Caco-2 (cell line): ENCODE results near the gene CFAP46. TPM values are rescaled to one million over a fixed set of nuclear protein-coding genes. Genes with fewer than 3 reads are reported as not detected.

Experiments
- BruUV-seq: library from RNA; stranded (reverse); fragments of 400-500 nt; replicated peaks from 2 replicates; lab custom pipeline; 2021; lab: Mats Ljungman, UMichigan
- CTCF ChIA-PET: fragments of 300-600 bp; sonication (Branson Sonifier 250); formaldehyde crosslinking; loops from one replicate; lab custom pipeline; 2022; ENCODE audit warnings: antibody characterized with exemption; lab: Charles Lee
- POLR2A ChIA-PET: fragments of 300-600 bp; sonication (Branson Sonifier 250); formaldehyde crosslinking; loops from one replicate; lab custom pipeline; 2022; ENCODE audit warnings: antibody characterized with exemption; lab: Charles Lee
- DNase-seq, 2 experiments: peaks; one replicate each; pipeline versions ENCODE4 v3.0.0 to v3.0.0-alpha.2; 2020 to 2022
- H3K27me3 ChIP-seq: replicated peaks from 2 replicates; pipeline ENCODE4 v1.6.0; 2011; ENCODE audit warnings: low read length; ENCODE audit not compliant: control insufficient read depth, insufficient read depth
- H3K36me3 ChIP-seq: 2 replicates; pipeline ENCODE4 v1.5.1; 2011; ENCODE audit warnings: low read length; ENCODE audit not compliant: control insufficient read depth, insufficient read depth
- H3K4me1 ChIP-seq: fragments of 250-450 bp; sonication (Bioruptor Pico); 2 replicates; pipeline ENCODE4 v1.5.1; 2020; ENCODE audit warnings: mild to moderate bottlenecking
- H3K4me3 ChIP-seq: 2 replicates; pipeline ENCODE4 v1.5.1; 2011; ENCODE audit warnings: low read depth, mild to moderate bottlenecking, control low read depth, low read length
- H3K9me3 ChIP-seq: fragments of 250-450 bp; sonication (Bioruptor Pico); 2 replicates; pipeline ENCODE4 v1.5.1; 2020; ENCODE audit warnings: mild to moderate bottlenecking, moderate library complexity
- H3K27ac Mint-ChIP-seq: one replicate; pipeline ENCODE4 v1.8.0; 2022; ENCODE audit warnings: mixed read lengths; ENCODE audit not compliant: unreplicated experiment
- H3K27me3 Mint-ChIP-seq: one replicate; pipeline ENCODE4 v1.8.0; 2022; ENCODE audit warnings: mixed read lengths; ENCODE audit not compliant: insufficient read depth, unreplicated experiment
- H3K36me3 Mint-ChIP-seq: one replicate; pipeline ENCODE4 v1.8.0; 2022; ENCODE audit warnings: mild to moderate bottlenecking, mixed read lengths; ENCODE audit not compliant: insufficient read depth, unreplicated experiment
- H3K4me1 Mint-ChIP-seq: one replicate; pipeline ENCODE4 v1.8.0; 2022; ENCODE audit warnings: low read depth, mixed read lengths; ENCODE audit not compliant: unreplicated experiment
- H3K4me3 Mint-ChIP-seq: one replicate; pipeline ENCODE4 v1.8.0; 2022; ENCODE audit warnings: mild to moderate bottlenecking, moderate library complexity, mixed read lengths; ENCODE audit not compliant: unreplicated experiment
- H3K9me3 Mint-ChIP-seq: one replicate; pipeline ENCODE4 v1.8.0; 2022; ENCODE audit warnings: mixed read lengths; ENCODE audit not compliant: unreplicated experiment
- intact Hi-C: fragments of 100-400 bp; cut with micrococcal nuclease; formaldehyde crosslinking; loops from one replicate; pipeline ENCODE4 v1.10.0; 2022; ENCODE audit not compliant: unreplicated experiment
- total RNA-seq: library from RNA; stranded (reverse); gene quantifications from 2 replicates; pipeline ENCODE4 v1.2.3, GENCODE V29; 2022
- TF ChIP-seq, protein P1 (sequence below), 2 experiments: fragments of 200-600 bp in 1 of 2; IDR thresholded peaks; 1 replicate in 1 of 2; 2 replicates in 1 of 2; pipeline versions ENCODE4 v1.5.1 to v1.8.0; 2011 to 2022; ENCODE audit warnings: antibody characterized with exemption in 1 of 2, control low read depth in 1 of 2, inconsistent platforms in 1 of 2, low read depth in 1 of 2, low read length in 1 of 2, mild to moderate bottlenecking in 1 of 2, moderate library complexity in 1 of 2; ENCODE audit not compliant: insufficient read depth in 1 of 2, severe bottlenecking in 1 of 2, unreplicated experiment in 1 of 2

The CFAP46 gene
- total RNA-seq, 1 experiment from 2014 or later: not detected

DNA sequence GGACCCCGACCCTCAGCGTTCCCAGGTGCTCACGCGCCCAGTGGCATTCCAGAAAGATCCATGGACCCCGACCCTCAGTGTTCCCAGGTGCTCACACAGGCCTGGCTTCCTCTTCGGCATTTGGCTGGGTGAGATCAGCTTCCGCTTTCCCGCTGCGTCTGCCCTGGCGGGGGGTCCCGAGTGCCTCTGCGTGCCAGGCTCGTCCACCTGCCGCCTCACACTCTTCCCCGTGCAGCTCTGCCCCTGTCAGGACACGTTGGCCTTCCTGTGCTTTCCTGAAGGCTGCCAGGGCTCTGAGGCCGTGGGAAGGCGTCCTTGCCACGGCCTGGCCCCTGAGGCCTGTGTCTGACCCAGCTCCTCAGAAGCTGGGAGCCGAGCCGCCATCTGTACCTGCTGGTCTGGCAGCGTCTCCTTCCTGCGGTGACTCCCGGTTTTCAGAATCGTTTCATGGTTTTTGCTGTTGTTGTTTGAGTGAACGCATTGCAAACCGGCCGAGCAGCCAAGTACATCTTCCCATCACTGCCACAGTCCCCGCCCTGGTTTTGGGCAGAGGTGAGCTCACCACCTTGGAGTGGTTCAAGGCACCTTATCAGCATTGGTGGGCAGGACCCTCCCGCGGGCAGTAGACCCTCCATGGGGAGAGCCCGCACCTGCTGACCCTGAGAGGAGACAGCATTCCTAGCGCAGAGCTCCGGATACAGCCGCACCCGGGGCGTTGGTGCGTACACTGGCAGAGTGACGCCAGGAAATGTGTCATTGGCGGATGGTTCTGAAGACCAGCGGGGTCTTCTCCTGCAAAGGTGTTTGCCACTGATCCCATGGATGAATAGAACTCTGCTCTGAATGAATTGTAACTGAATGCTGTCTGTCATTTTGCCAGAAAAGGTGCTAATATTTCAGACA is 173.8 kb downstream of the CFAP46 start:
- no peak for DNase-seq
- Mint-ChIP-seq H3K4me1 (no peaks in the 10 kb centered on the region), H3K9me3 (no peaks in the 10 kb centered on the region), H3K27ac (no peak overlapping the region), H3K27me3 (no peaks in the 10 kb centered on the region), H3K36me3 (peaks cover 7% of the 10 kb centered on the region), H3K4me3 (no peak overlapping the region)
- CTCF ChIA-PET: no interaction called here
- 0 out of 2 replicates have a peak, but pooled peaks cover 3% of the 10 kb centered on the region for H3K9me3 ChIP-seq
- intact Hi-C loops: no loop called here
- H3K4me3 ChIP-seq: no peak overlapping the region
- TF ChIP-seq, protein P1, sequence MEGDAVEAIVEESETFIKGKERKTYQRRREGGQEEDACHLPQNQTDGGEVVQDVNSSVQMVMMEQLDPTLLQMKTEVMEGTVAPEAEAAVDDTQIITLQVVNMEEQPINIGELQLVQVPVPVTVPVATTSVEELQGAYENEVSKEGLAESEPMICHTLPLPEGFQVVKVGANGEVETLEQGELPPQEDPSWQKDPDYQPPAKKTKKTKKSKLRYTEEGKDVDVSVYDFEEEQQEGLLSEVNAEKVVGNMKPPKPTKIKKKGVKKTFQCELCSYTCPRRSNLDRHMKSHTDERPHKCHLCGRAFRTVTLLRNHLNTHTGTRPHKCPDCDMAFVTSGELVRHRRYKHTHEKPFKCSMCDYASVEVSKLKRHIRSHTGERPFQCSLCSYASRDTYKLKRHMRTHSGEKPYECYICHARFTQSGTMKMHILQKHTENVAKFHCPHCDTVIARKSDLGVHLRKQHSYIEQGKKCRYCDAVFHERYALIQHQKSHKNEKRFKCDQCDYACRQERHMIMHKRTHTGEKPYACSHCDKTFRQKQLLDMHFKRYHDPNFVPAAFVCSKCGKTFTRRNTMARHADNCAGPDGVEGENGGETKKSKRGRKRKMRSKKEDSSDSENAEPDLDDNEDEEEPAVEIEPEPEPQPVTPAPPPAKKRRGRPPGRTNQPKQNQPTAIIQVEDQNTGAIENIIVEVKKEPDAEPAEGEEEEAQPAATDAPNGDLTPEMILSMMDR (IDR thresholded peaks at IDR 0.05; ENCODE audit: insufficient read depth in 1 of 2, low read depth in 1 of 2, low read length in 1 of 2, severe bottlenecking in 1 of 2, unreplicated experiment in 1 of 2): no peak
- H3K4me1 ChIP-seq: no peaks in the 10 kb centered on the region
- no peaks in the 10 kb centered on the region for H3K27me3 ChIP-seq
- H3K36me3 ChIP-seq: no peaks in the 10 kb centered on the region
- POLR2A ChIA-PET: no interaction called here
- BruUV-seq: no TSS peak

DNA sequence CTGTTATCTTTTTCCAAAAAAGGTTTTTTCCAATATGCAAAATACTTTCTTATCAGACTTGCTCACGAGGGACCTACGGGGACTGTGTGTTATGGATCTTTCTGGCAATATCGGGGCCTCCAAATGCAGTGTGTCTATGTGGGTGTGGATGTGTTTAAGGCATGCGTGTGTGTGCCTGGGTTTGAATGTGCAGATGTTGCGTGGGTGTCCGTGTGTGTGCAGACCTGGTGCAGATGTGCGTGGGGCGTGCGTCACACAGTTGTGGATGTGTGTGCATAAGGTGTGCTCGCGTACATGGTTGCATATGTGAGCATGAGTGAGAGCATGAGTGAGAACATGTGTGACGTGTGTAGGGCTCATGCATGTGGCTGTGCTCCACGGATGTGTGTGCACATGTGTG is 176.1 kb downstream of the CFAP46 start:
- H3K4me1 ChIP-seq: no peaks in the 10 kb centered on the region
- Mint-ChIP-seq H3K9me3 (no peaks in the 10 kb centered on the region), H3K27ac (no peak overlapping the region), H3K27me3 (no peaks in the 10 kb centered on the region), H3K4me3 (no peak overlapping the region), H3K36me3 (peaks cover 7% of the 10 kb centered on the region), H3K4me1 (no peaks in the 10 kb centered on the region)
- CTCF ChIA-PET: no interaction called here
- BruUV-seq: no TSS peak
- POLR2A ChIA-PET: no interaction called here
- TF ChIP-seq, protein P1 (IDR thresholded peaks at IDR 0.05; ENCODE audit: insufficient read depth in 1 of 2, low read depth in 1 of 2, low read length in 1 of 2, severe bottlenecking in 1 of 2, unreplicated experiment in 1 of 2): no peak
- H3K36me3 ChIP-seq: no peaks in the 10 kb centered on the region; the same call in 1 of the 2 replicates
- no peak for DNase-seq
- no peak overlapping the region for H3K4me3 ChIP-seq
- intact Hi-C loops: no loop called here
- H3K9me3 ChIP-seq: no peaks in the 10 kb centered on the region
- no peaks in the 10 kb centered on the region for H3K27me3 ChIP-seq

DNA sequence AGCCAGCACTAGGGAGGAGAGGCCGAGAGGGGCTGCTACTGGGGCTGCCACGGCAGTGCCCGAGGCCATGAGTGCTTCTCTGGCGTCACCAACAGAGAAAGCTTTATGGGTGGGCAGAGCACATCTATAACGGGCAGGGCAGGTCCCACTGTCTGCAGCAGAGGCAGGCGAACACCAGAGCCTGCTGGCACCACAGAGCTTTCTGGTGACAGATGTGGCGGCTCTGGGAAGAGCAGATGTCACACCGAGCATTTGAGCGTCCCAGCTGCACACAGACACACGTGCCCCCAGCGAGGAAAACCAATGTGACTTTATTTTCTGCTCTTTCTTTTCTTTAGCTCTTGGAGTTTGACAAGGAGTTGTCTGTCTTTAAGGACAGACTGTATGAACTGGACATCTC is 176.9 kb downstream of the CFAP46 start:
- Mint-ChIP-seq H3K27ac (no peak overlapping the region), H3K36me3 (peaks cover 7% of the 10 kb centered on the region), H3K4me3 (no peak overlapping the region), H3K9me3 (no peaks in the 10 kb centered on the region), H3K4me1 (no peaks in the 10 kb centered on the region), H3K27me3 (no peaks in the 10 kb centered on the region)
- Histone ChIP-seq H3K9me3 (no peaks in the 10 kb centered on the region), H3K36me3 (no peaks in the 10 kb centered on the region; the same call in 1 of the 2 replicates), H3K4me1 (no peaks in the 10 kb centered on the region), H3K27me3 (no peaks in the 10 kb centered on the region), H3K4me3 (no peak overlapping the region)
- ChIA-PET CTCF (no interaction called here), POLR2A (no interaction called here)
- no TSS peak for BruUV-seq
- no peak for DNase-seq
- TF ChIP-seq, protein P1 (IDR thresholded peaks at IDR 0.05; ENCODE audit: insufficient read depth in 1 of 2, low read depth in 1 of 2, low read length in 1 of 2, severe bottlenecking in 1 of 2, unreplicated experiment in 1 of 2): no peak
- intact Hi-C loops: no loop called here
